Measurements from ENCODE around the gene SAA1. TPM values are rescaled to one million over a fixed set of nuclear protein-coding genes. Genes with fewer than 3 reads are reported as not detected.

Gene SAA1
- polyA plus RNA-seq, 3 donors from 2014 or later: not detected

Other genes starting within 250 kb of the SAA1 start
- not detected for gene TPH1, start 220.0 kb upstream of the SAA1 start, polyA plus RNA-seq
- 10 to 100 TPM in 2 of 3 donors, 1 to 10 TPM in 1; 8.5 to 18.5 (median 13.0) TPM for gene SAAL1, start 160.2 kb upstream of the SAA1 start, polyA plus RNA-seq
- not detected for gene MRGPRX3, start 133.7 kb upstream of the SAA1 start, polyA plus RNA-seq
- gene MRGPRX4, start 93.4 kb upstream of the SAA1 start, polyA plus RNA-seq: not detected
- not detected for gene SAA4, start 29.5 kb upstream of the SAA1 start, polyA plus RNA-seq
- not detected for gene SAA2, start 17.6 kb upstream of the SAA1 start, polyA plus RNA-seq
- 10 to 100 TPM; 10.4 to 15.1 (median 13.0) TPM for gene HPS5, start 55.9 kb downstream of the SAA1 start, polyA plus RNA-seq
- gene GTF2H1, start 56.3 kb downstream of the SAA1 start, polyA plus RNA-seq: 10 to 100 TPM; 24.3 to 33.8 (median 27.2) TPM
- 100 to 1,000 TPM; 395 to 593 (median 422) TPM for gene LDHA, start 128.3 kb downstream of the SAA1 start, polyA plus RNA-seq
- gene LDHC, start 146.1 kb downstream of the SAA1 start, polyA plus RNA-seq: not detected
- under 1 TPM in 1 of 3 donors, not detected in 2; 0.79 TPM for gene LDHAL6A, start 189.6 kb downstream of the SAA1 start, polyA plus RNA-seq